Endothelial cell of umbilical vein (primary cell): ENCODE data around the gene NCBP1. TPM values are rescaled to one million over a fixed set of nuclear protein-coding genes. Genes with fewer than 3 reads are reported as not detected.

Experiments used
- BruUV-seq: library from RNA; stranded (reverse); fragments of 400-500 nt; replicated peaks from 2 replicates; lab custom pipeline; 2021; lab: Mats Ljungman, UMichigan
- CTCF ChIA-PET: fragments of 300-600, 350-600 bp; sonication (Branson Sonifier 250); formaldehyde crosslinking; loops from one replicate; lab custom pipeline; 2021; ENCODE audit warnings: antibody characterized with exemption, inconsistent platforms; lab: Charles Lee
- POLR2A ChIA-PET: fragments of 300-600, 350-600 bp; sonication (Branson Sonifier 250); formaldehyde crosslinking; loops from one replicate; lab custom pipeline; 2021; ENCODE audit warnings: antibody characterized with exemption, inconsistent platforms; lab: Charles Lee
- DNase-seq: peaks from one replicate; pipeline ENCODE4 v3.0.0-alpha.2; 2011; ENCODE audit warnings: low read depth, low spot score
- FAIRE-seq: peaks from 2 replicates; lab custom pipeline; 2011; peaks lifted over from hg19 to GRCh38; lab: Jason Lieb, UNC
- H2AFZ ChIP-seq: 2 replicates; pipeline ENCODE4 v1.6.0; 2012; ENCODE audit warnings: low read depth, low read length, control low read depth, inconsistent platforms
- H3K27ac ChIP-seq: 2 replicates; pipeline ENCODE4 v1.5.1; 2011; ENCODE audit warnings: low read depth, mild to moderate bottlenecking, control low read depth, low read length, moderate library complexity; ENCODE audit not compliant: insufficient read depth
- H3K27me3 ChIP-seq, 2 experiments: 2 replicates each; pipeline versions ENCODE4 v1.6.0 to v1.6.1; 2011; ENCODE audit warnings: low read length in 2 of 2, mixed read lengths in 1 of 2; ENCODE audit not compliant: control insufficient read depth in 2 of 2, insufficient read depth in 2 of 2
- H3K36me3 ChIP-seq, 2 experiments: 2 replicates in 1 of 2; 3 replicates in 1 of 2; pipeline ENCODE4 v1.5.1; 2011; ENCODE audit warnings: low read length in 2 of 2, mild to moderate bottlenecking in 1 of 2, moderate library complexity in 1 of 2; ENCODE audit not compliant: control insufficient read depth in 2 of 2, insufficient read depth in 2 of 2; ENCODE audit errors: extremely low read depth in 1 of 2
- H3K4me1 ChIP-seq: 3 replicates; pipeline ENCODE4 v1.5.1; 2011; ENCODE audit warnings: mild to moderate bottlenecking, low read length; ENCODE audit not compliant: control insufficient read depth, insufficient read depth; ENCODE audit errors: extremely low read depth
- H3K4me2 ChIP-seq: 2 replicates; pipeline ENCODE4 v1.6.1; 2011; ENCODE audit warnings: low read length, control low read depth, mixed read lengths; ENCODE audit not compliant: insufficient read depth
- H3K4me3 ChIP-seq, 3 experiments: fragments of 200-600 bp in 1 of 3; sonication (generic), shearing (Covaris generic) in 1 of 3; replicated peaks in 1 of 3; 2 replicates each; pipeline ENCODE4 v1.5.1; 2011 to 2016; ENCODE audit warnings: control low read depth in 3 of 3, low read length in 3 of 3, mild to moderate bottlenecking in 2 of 3, inconsistent platforms in 1 of 3, low read depth in 1 of 3, moderate library complexity in 1 of 3; ENCODE audit not compliant: insufficient read depth in 1 of 3
- H3K79me2 ChIP-seq: 2 replicates; pipeline ENCODE4 v1.6.0; 2012; ENCODE audit warnings: low read length, inconsistent platforms; ENCODE audit not compliant: control insufficient read depth, insufficient read depth
- H3K9ac ChIP-seq: replicated peaks from 2 replicates; pipeline ENCODE3; 2011; ENCODE audit warnings: low read length, control low read depth; ENCODE audit not compliant: insufficient read depth; ENCODE audit errors: extremely low read depth
- H3K9me1 ChIP-seq: replicated peaks from 3 replicates; pipeline ENCODE4 v1.6.0; 2011; ENCODE audit warnings: mild to moderate bottlenecking, low read length; ENCODE audit not compliant: control insufficient read depth, insufficient read depth; ENCODE audit errors: extremely low read depth
- H3K9me3 ChIP-seq: replicated peaks from 2 replicates; pipeline ENCODE4 v1.5.1; 2012; ENCODE audit warnings: low read length, inconsistent platforms; ENCODE audit not compliant: control insufficient read depth, insufficient read depth
- H4K20me1 ChIP-seq: replicated peaks from 2 replicates; pipeline ENCODE3; 2011; ENCODE audit warnings: mild to moderate bottlenecking, low read length; ENCODE audit not compliant: control insufficient read depth, insufficient read depth; ENCODE audit errors: extremely low read depth
- FOS ChIP-seq: IDR thresholded peaks from 2 replicates; pipeline ENCODE4 v1.6.1; 2011; ENCODE audit warnings: mild to moderate bottlenecking, low read length, moderate library complexity, borderline replicate concordance; ENCODE audit not compliant: insufficient read depth
- GATA2 ChIP-seq: IDR thresholded peaks from 2 replicates; pipeline ENCODE4 v1.7.0; 2011; ENCODE audit warnings: low read depth, mild to moderate bottlenecking, moderate library complexity, mixed read lengths, low read length; ENCODE audit not compliant: insufficient read length, insufficient read depth
- JUN ChIP-seq: IDR thresholded peaks from 2 replicates; pipeline ENCODE4 v1.6.1; 2011; ENCODE audit warnings: borderline replicate concordance, low read depth; ENCODE audit not compliant: insufficient read length, insufficient read depth
- MYC ChIP-seq: IDR thresholded peaks from one replicate; pipeline ENCODE4 v1.6.1; 2011; ENCODE audit warnings: mild to moderate bottlenecking, low read depth, low read length
- POLR2A ChIP-seq: IDR thresholded peaks from 2 replicates; pipeline ENCODE4 v1.6.1; 2012; ENCODE audit warnings: low read depth, mild to moderate bottlenecking, control low read depth, low read length
- POLR2AphosphoS5 ChIP-seq: IDR thresholded peaks from 2 replicates; pipeline ENCODE4 v1.6.1; 2012; ENCODE audit warnings: low read depth, mild to moderate bottlenecking, control low read depth, low read length, moderate library complexity; ENCODE audit not compliant: insufficient read depth
- dilution Hi-C: fragments of 300-500 bp; cut with MboI; formaldehyde crosslinking; loops from one replicate; pipeline ENCODE4 v1.15.0; 2019; ENCODE audit warnings: low sequenced_read_pairs; ENCODE audit not compliant: extremely low pct_ligation_motif_present
- intact Hi-C: fragments of 100-400 bp; cut with micrococcal nuclease; formaldehyde crosslinking; loops from one replicate; pipeline ENCODE4 v1.10.0; 2022
- polyA plus RNA-seq, 4 experiments: library from polyadenylated mRNA; depleted of rRNA in 3 of 4; stranded (reverse) in 3 of 4; unstranded in 1 of 4; fragments of >200 nt; gene quantifications; 2 replicates each; pipeline versions ENCODE4 v1.2.1 to v1.2.3, GENCODE V29; 2011 to 2012; ENCODE audit warnings: missing spikeins in 1 of 4
- total RNA-seq: library from RNA; stranded (reverse); gene quantifications from 2 replicates; pipeline ENCODE4 v1.2.3, GENCODE V29; 2021
- TF ChIP-seq, protein P1 (sequence below): IDR thresholded peaks from 2 replicates; pipeline ENCODE4 v1.6.1; 2011; ENCODE audit not compliant: insufficient read depth, insufficient read length
- TF ChIP-seq, protein P2 (sequence below), 2 donors: IDR thresholded peaks; 1 replicate in 1 of 2; 2 replicates in 1 of 2; pipeline ENCODE4 v1.5.1; 2011; ENCODE audit warnings: low read length in 2 of 2, mild to moderate bottlenecking in 2 of 2, moderate library complexity in 2 of 2, control low read depth in 1 of 2, inconsistent platforms in 1 of 2, low read depth in 1 of 2; ENCODE audit not compliant: insufficient read depth in 1 of 2; ENCODE audit errors: extremely low read depth in 1 of 2

The NCBP1 gene
- total and polyA plus RNA-seq, 2 donors (not counting 3 experiments of a cell fraction or from before 2014, with no cell fraction given), result 10.9 to 45.3 TPM

DNA sequence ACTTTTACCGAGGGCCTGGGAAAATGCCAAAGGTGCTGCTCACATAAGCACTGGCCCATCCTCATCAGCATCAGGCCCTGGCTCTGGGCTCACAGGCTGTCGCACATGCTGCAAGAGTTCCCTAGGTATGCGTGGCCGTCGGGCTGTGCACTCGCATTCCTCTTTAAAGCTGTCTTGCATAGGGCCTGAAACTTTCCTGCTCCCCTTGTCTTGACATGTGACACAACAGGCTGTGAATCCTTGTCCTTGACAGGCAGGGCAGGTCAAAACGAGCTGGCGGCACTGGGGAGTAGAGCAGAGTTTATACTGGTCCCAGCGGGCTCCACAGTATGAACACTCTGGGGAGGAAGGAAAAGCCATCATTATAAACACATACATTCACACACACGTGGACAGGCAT lies 31.2 kb upstream of the NCBP1 start:
- Histone ChIP-seq H3K79me2 (no peaks in the 10 kb centered on the region), H3K4me2 (no peak overlapping the region), H2AFZ (no peak overlapping the region), H4K20me1 (no peaks in the 10 kb centered on the region), H3K27me3 (no peaks in the 10 kb centered on the region), H3K36me3 (peaks cover 8 to 19% of the 10 kb centered on the region in 2 experiments), H3K9ac (no peak overlapping the region), H3K4me3 (no peak overlapping the region), H3K9me3 (no peaks in the 10 kb centered on the region), H3K27ac (no peak overlapping the region), H3K4me1 (no peaks in the 10 kb centered on the region), H3K9me1 (no peaks in the 10 kb centered on the region)
- DNase-seq, result no peak
- dilution Hi-C loops (loop anchor here (25.0 kb wide), 1 partner anchor 140 kb away; no protein-coding TSS in a partner anchor), intact Hi-C loops (no loop called here)
- TF ChIP-seq, protein P1, sequence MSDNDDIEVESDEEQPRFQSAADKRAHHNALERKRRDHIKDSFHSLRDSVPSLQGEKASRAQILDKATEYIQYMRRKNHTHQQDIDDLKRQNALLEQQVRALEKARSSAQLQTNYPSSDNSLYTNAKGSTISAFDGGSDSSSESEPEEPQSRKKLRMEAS, result no peak
- no peak for TF ChIP-seq GATA2
- no peak for TF ChIP-seq FOS
- TF ChIP-seq JUN, result no peak
- TF ChIP-seq, protein P2, sequence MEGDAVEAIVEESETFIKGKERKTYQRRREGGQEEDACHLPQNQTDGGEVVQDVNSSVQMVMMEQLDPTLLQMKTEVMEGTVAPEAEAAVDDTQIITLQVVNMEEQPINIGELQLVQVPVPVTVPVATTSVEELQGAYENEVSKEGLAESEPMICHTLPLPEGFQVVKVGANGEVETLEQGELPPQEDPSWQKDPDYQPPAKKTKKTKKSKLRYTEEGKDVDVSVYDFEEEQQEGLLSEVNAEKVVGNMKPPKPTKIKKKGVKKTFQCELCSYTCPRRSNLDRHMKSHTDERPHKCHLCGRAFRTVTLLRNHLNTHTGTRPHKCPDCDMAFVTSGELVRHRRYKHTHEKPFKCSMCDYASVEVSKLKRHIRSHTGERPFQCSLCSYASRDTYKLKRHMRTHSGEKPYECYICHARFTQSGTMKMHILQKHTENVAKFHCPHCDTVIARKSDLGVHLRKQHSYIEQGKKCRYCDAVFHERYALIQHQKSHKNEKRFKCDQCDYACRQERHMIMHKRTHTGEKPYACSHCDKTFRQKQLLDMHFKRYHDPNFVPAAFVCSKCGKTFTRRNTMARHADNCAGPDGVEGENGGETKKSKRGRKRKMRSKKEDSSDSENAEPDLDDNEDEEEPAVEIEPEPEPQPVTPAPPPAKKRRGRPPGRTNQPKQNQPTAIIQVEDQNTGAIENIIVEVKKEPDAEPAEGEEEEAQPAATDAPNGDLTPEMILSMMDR (IDR thresholded peaks at IDR 0.05; ENCODE audit: extremely low read depth in 1 of 2, insufficient read depth in 1 of 2, low read depth in 1 of 2, low read length in 2 of 2), result no peak
- no peak for TF ChIP-seq POLR2AphosphoS5
- no peak for TF ChIP-seq MYC
- no peak for TF ChIP-seq POLR2A
- ChIA-PET CTCF (interaction anchor here (1.1 to 15.7 kb wide), 3 partner anchors 13 to 143 kb away, joined by 3 to 775 read pairs (median 31); no protein-coding TSS in a partner anchor), POLR2A (no interaction called here)
- no peak for FAIRE-seq
- BruUV-seq, result no TSS peak
